ENCODE data around the gene TRAPPC12. TPM values are rescaled to one million over a fixed set of nuclear protein-coding genes. Genes with fewer than 3 reads are reported as not detected.

The TRAPPC12 gene
- total RNA-seq, 2 donors from 2014 or later = 98.2 to 103 TPM

- H3K9ac ChIP-seq (ENCODE audit: extremely low read depth, low read length, poor library complexity, severe bottlenecking) = no peak overlapping the region
- H3K9me3 ChIP-seq (ENCODE audit: control insufficient read depth, low read length) = no peaks in the 10 kb centered on the region
- no peaks in the 10 kb centered on the region for H3K27me3 ChIP-seq (ENCODE audit: control insufficient read depth, insufficient read depth, low read length, poor library complexity, severe bottlenecking)
- 92 to 95% methylated on average over 16 to 18 of the region's 18 CpGs for WGBS, 2 experiments (ENCODE audit: insufficient coverage in 1 of 2, insufficient read length in 1 of 2)
- TF ChIP-seq, protein P1, sequence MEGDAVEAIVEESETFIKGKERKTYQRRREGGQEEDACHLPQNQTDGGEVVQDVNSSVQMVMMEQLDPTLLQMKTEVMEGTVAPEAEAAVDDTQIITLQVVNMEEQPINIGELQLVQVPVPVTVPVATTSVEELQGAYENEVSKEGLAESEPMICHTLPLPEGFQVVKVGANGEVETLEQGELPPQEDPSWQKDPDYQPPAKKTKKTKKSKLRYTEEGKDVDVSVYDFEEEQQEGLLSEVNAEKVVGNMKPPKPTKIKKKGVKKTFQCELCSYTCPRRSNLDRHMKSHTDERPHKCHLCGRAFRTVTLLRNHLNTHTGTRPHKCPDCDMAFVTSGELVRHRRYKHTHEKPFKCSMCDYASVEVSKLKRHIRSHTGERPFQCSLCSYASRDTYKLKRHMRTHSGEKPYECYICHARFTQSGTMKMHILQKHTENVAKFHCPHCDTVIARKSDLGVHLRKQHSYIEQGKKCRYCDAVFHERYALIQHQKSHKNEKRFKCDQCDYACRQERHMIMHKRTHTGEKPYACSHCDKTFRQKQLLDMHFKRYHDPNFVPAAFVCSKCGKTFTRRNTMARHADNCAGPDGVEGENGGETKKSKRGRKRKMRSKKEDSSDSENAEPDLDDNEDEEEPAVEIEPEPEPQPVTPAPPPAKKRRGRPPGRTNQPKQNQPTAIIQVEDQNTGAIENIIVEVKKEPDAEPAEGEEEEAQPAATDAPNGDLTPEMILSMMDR (conservative IDR thresholded peaks at IDR 0.05) = no peak
- H3K4me3 ChIP-seq (ENCODE audit: low read length) = no peak overlapping the region
- no peak overlapping the region for H3K27ac ChIP-seq (ENCODE audit: low read depth, low read length)
- no peak overlapping the region for H3K4me3 Mint-ChIP-seq
- peaks cover 73% of the 10 kb centered on the region for H3K36me3 Mint-ChIP-seq (ENCODE audit: low read depth)
- DNase-seq = no peak
- no peaks in the 10 kb centered on the region for H3K9me3 Mint-ChIP-seq
- H3K4me1 ChIP-seq (ENCODE audit: control insufficient read depth, insufficient read depth, low read length) = no peaks in the 10 kb centered on the region
- no peak overlapping the region for H3K27ac Mint-ChIP-seq
- no peaks in the 10 kb centered on the region for H3K4me1 Mint-ChIP-seq
- no peaks in the 10 kb centered on the region for H3K27me3 Mint-ChIP-seq (ENCODE audit: insufficient read depth)
- H3K36me3 ChIP-seq (ENCODE audit: control insufficient read depth, insufficient read depth, low read length) = peaks cover 40% of the 10 kb centered on the region
Measured at GRCh38 chr2:3498783-3499394, 119.4 kb downstream of the TRAPPC12 start.

DNA sequence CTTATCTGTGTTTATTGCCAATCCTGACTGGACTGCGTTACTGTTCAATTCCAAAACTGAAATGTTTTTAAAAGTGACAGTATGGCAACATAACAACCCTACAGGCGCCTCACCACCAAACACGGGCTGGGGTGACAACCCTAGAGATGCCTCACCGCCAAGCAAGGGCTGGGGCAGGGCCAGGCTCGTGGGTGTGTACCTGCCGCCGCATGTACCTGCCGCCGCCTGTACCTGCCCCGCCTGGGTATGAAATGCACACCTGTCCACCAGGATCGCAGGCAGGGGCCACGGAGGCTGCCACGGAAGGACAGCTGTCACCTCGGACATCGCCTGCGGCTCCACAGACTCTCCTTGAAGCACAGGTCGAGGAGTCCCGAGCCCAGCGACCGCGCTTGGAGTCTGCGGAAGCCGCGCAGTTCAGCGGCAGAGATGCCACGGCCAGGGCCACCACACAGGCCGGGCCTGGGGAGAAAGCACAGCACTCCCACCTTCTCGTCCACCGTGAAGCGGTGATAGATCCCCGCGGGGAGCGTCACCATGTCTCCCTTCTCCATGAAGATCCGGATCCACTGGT, 120.9 kb downstream of the TRAPPC12 start:
- H3K36me3 Mint-ChIP-seq (ENCODE audit: low read depth) = peaks cover 78% of the 10 kb centered on the region
- H3K4me3 ChIP-seq (ENCODE audit: low read length) = no peak overlapping the region
- no peak overlapping the region for H3K27ac Mint-ChIP-seq
- H3K4me1 ChIP-seq (ENCODE audit: control insufficient read depth, insufficient read depth, low read length) = peaks cover under 1% of the 10 kb centered on the region
- no peak for DNase-seq
- 96 to 98% methylated on average over 33 to 34 of the region's 34 CpGs for WGBS, 2 experiments (ENCODE audit: insufficient coverage in 1 of 2, insufficient read length in 1 of 2)
- no peaks in the 10 kb centered on the region for H3K9me3 Mint-ChIP-seq
- peaks cover 3% of the 10 kb centered on the region for H3K4me1 Mint-ChIP-seq
- H3K36me3 ChIP-seq (ENCODE audit: control insufficient read depth, insufficient read depth, low read length) = peaks cover 52% of the 10 kb centered on the region
- no peak overlapping the region for H3K4me3 Mint-ChIP-seq
- no peaks in the 10 kb centered on the region for H3K9me3 ChIP-seq (ENCODE audit: control insufficient read depth, low read length)
- TF ChIP-seq, protein P1 (conservative IDR thresholded peaks at IDR 0.05) = no peak
- no peaks in the 10 kb centered on the region for H3K27me3 ChIP-seq (ENCODE audit: control insufficient read depth, insufficient read depth, low read length, poor library complexity, severe bottlenecking)
- H3K27me3 Mint-ChIP-seq (ENCODE audit: insufficient read depth) = no peaks in the 10 kb centered on the region
- no peak overlapping the region for H3K27ac ChIP-seq (ENCODE audit: low read depth, low read length)
- no peak overlapping the region for H3K9ac ChIP-seq (ENCODE audit: extremely low read depth, low read length, poor library complexity, severe bottlenecking)

GRCh38 chr2:3503046-3503445, 123.6 kb downstream of the TRAPPC12 start:
- Histone ChIP-seq H3K9me3 (ENCODE audit: control insufficient read depth, low read length) (no peaks in the 10 kb centered on the region), H3K36me3 (ENCODE audit: control insufficient read depth, insufficient read depth, low read length) (peaks cover 48% of the 10 kb centered on the region), H3K9ac (ENCODE audit: extremely low read depth, low read length, poor library complexity, severe bottlenecking) (no peak overlapping the region), H3K27ac (ENCODE audit: low read depth, low read length) (no peak overlapping the region), H3K27me3 (ENCODE audit: control insufficient read depth, insufficient read depth, low read length, poor library complexity, severe bottlenecking) (no peaks in the 10 kb centered on the region), H3K4me1 (ENCODE audit: control insufficient read depth, insufficient read depth, low read length) (peaks cover 6% of the 10 kb centered on the region), H3K4me3 (ENCODE audit: low read length) (no peak overlapping the region)
- TF ChIP-seq, protein P1 (conservative IDR thresholded peaks at IDR 0.05) = no peak
- H3K9me3 Mint-ChIP-seq = no peaks in the 10 kb centered on the region
- H3K4me3 Mint-ChIP-seq = no peak overlapping the region
- no peaks in the 10 kb centered on the region for H3K27me3 Mint-ChIP-seq (ENCODE audit: insufficient read depth)
- H3K27ac Mint-ChIP-seq = no peak overlapping the region
- 92 to 94% methylated on average over 12 to 14 of the region's 14 CpGs for WGBS, 2 experiments (ENCODE audit: insufficient coverage in 1 of 2, insufficient read length in 1 of 2)
- peak; percentile 10 for DNase-seq
- H3K4me1 Mint-ChIP-seq = peaks cover 12% of the 10 kb centered on the region
- H3K36me3 Mint-ChIP-seq (ENCODE audit: low read depth) = peaks cover 71% of the 10 kb centered on the region
